ENCODE results near the gene ZNF865. TPM values are rescaled to one million over a fixed set of nuclear protein-coding genes. Genes with fewer than 3 reads are reported as not detected.
A peak's percentile ranks its signal among the peaks of the same experiment; 100 is the strongest.

ZNF865 gene
- total RNA-seq, 1 experiment from 2014 or later: 16.2 TPM

DNA sequence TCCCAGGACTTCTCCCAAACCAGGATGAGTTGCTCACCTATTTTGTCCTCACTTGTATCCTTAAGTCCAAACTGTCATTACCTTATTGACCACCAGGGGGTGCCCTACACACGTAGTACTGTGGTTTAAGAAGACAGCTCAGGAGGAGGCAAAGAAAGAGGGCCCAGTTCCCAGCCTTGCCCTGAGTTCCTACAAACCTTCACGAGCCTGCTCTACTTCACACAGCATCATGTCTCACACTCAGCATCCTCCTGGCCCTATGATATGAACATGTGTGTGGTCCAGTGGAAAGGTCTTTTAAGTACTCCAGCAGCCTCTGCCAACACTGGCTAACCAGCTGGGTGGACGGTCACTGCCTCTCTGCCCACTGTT lies 27.0 kb downstream of the ZNF865 start:
- intact Hi-C loops (cut with micrococcal nuclease): loop anchor here (1.0 to 10.0 kb wide), 5 partner anchors 21 to 978 kb away; partner anchors contain the start of gene TNNT1
- Histone ChIP-seq H3K9ac (ENCODE audit: low read length) (peak overlapping the region; percentile 40; the same call in 1 of the 2 replicates), H3K9me3 (ENCODE audit: control insufficient read depth in 1 of 2, insufficient read depth in 1 of 2, low read depth in 1 of 2, low read length in 2 of 2) (no peaks in the 10 kb centered on the region), H3K27me3 (ENCODE audit: insufficient read depth, low read length) (no peaks in the 10 kb centered on the region), H4K20me1 (ENCODE audit: insufficient read depth) (no peaks in the 10 kb centered on the region), H3K79me2 (ENCODE audit: insufficient read depth, low read length) (peaks cover 28% of the 10 kb centered on the region), H3K4me2 (ENCODE audit: low read length) (peak overlapping the region; percentile 62), H3K9me2 (ENCODE audit: insufficient read depth) (no peaks in the 10 kb centered on the region), H3K4me1 (ENCODE audit: control insufficient read depth in 1 of 2, insufficient read depth in 2 of 2, low read length in 2 of 2) (peaks cover 22 to 36% of the 10 kb centered on the region in 2 experiments), H3K27ac (ENCODE audit: low read depth, low read length) (no peak overlapping the region; the same call in 1 of the 2 replicates), H3K4me3 (replicated peaks in 1 of 2; ENCODE audit: low read depth in 1 of 2, low read length in 2 of 2) (peak overlapping the region in 1 of 2 experiments; percentile 19; a peak in 2 of 4 replicates), H3K36me3 (ENCODE audit: control insufficient read depth in 1 of 2, insufficient read depth in 2 of 2, low read length in 2 of 2) (0 out of 4 replicates have a peak, but pooled peaks cover 0 to 3% of the 10 kb centered on the region in 2 experiments), H2AFZ (ENCODE audit: low read depth, low read length, poor library complexity, severe bottlenecking) (peak overlapping the region; percentile 80)
- ATAC-seq: peak; percentile 69
- ChIA-PET RAD21 (ENCODE audit: low non-redundant PET in 1 of 2, low total read pairs in 2 of 2, uncharacterized antibody in 2 of 2, unreplicated experiment in 2 of 2) (interaction anchor here (0.5 to 1.4 kb wide), 4 partner anchors 22 to 166 kb away, joined by 3 to 6 read pairs (median 4); no protein-coding TSS in a partner anchor), POLR2A (interaction anchor here (0.7 to 2.0 kb wide), 4 partner anchors 8 to 486 kb away, joined by 3 to 9 read pairs (median 6); partner anchors contain the start of genes U2AF2 and ZNF784), CTCF (interaction anchor here (0.6 to 4.6 kb wide), 19 partner anchors 8 to 751 kb away, joined by 3 to 28 read pairs (median 6); partner anchors contain the start of genes FIZ1, ISOC2, RDH13 and U2AF2)
- BruUV-seq (replicated peaks): no TSS peak
- peak; percentile 73 for TF ChIP-seq RAD21 (IDR thresholded peaks at IDR 0.05; ENCODE audit: low read depth)
- TF ChIP-seq, protein P1, sequence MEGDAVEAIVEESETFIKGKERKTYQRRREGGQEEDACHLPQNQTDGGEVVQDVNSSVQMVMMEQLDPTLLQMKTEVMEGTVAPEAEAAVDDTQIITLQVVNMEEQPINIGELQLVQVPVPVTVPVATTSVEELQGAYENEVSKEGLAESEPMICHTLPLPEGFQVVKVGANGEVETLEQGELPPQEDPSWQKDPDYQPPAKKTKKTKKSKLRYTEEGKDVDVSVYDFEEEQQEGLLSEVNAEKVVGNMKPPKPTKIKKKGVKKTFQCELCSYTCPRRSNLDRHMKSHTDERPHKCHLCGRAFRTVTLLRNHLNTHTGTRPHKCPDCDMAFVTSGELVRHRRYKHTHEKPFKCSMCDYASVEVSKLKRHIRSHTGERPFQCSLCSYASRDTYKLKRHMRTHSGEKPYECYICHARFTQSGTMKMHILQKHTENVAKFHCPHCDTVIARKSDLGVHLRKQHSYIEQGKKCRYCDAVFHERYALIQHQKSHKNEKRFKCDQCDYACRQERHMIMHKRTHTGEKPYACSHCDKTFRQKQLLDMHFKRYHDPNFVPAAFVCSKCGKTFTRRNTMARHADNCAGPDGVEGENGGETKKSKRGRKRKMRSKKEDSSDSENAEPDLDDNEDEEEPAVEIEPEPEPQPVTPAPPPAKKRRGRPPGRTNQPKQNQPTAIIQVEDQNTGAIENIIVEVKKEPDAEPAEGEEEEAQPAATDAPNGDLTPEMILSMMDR (IDR thresholded peaks at IDR 0.05 in 2 of 3, conservative IDR thresholded peaks at IDR 0.05 in 1 of 3; ENCODE audit: borderline replicate concordance in 1 of 3, insufficient read depth in 1 of 3, low read depth in 2 of 3, low read length in 2 of 3): peak; percentile 71 to 89 (median 86)
- no peak for TF ChIP-seq ZFX (IDR thresholded peaks at IDR 0.05)
- no peak for TF ChIP-seq SIN3A (IDR thresholded peaks at IDR 0.05; ENCODE audit: low read depth)
- peak; percentile 95 for DNase-seq (ENCODE audit: low read depth, low spot score)

DNA sequence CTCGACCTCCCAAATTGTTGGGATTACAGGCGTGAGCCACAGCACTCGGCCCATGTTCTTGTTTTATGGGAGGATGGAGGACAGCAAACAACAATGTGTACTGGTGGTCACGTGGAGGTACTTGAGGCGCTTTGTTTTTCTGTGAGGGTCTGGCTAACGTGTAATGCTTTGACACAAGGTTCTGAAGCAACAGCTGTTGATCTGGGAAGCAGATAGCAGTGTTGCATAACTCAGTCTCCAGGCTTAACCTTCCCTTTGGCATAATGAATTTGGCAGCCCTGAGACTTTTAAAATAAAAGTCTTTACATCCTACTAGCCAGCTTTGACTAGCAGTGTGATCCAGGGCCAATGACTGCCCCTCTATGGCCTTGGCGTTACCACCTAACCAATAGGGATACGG lies 28.4 kb downstream of the ZNF865 start:
- RAD21 ChIA-PET (ENCODE audit: low non-redundant PET in 1 of 2, low total read pairs in 2 of 2, uncharacterized antibody in 2 of 2, unreplicated experiment in 2 of 2): interaction anchor here (0.7 to 0.8 kb wide), 2 partner anchors 9 to 699 kb away, joined by 4 to 10 read pairs; no protein-coding TSS in a partner anchor
- intact Hi-C loops (cut with micrococcal nuclease): loop anchor here (5.0 to 10.0 kb wide), 4 partner anchors 178 to 979 kb away; partner anchors contain the start of gene TNNT1
- CTCF ChIA-PET: interaction anchor here (0.6 to 4.6 kb wide), 6 partner anchors 9 to 699 kb away, joined by 3 to 28 read pairs (median 18); partner anchors contain the start of genes U2AF2 and ZNF784

More for the DNA sequence above, 28.4 kb downstream of the ZNF865 start:
- BruUV-seq (replicated peaks): no TSS peak
- 0 out of 4 replicates have a peak, but pooled peaks cover 0 to 3% of the 10 kb centered on the region in 2 experiments for H3K36me3 ChIP-seq (ENCODE audit: control insufficient read depth in 1 of 2, insufficient read depth in 2 of 2, low read length in 2 of 2)
- H3K9me2 ChIP-seq (ENCODE audit: insufficient read depth): no peaks in the 10 kb centered on the region
- ATAC-seq (no peak), DNase-seq (ENCODE audit: low read depth, low spot score) (no peak)
- POLR2A ChIA-PET: interaction anchor here (2.0 kb wide), 1 partner anchor 20 kb away, joined by 9 read pairs; the partner anchor contains the start of gene U2AF2
- no peaks in the 10 kb centered on the region for H3K27me3 ChIP-seq (ENCODE audit: insufficient read depth, low read length)
- peak overlapping the region; percentile 78 to 93 for H3K4me3 ChIP-seq (replicated peaks in 1 of 2; ENCODE audit: low read depth in 1 of 2, low read length in 2 of 2)
- TF ChIP-seq ELF1 (IDR thresholded peaks at IDR 0.05; ENCODE audit: borderline replicate concordance, low read depth): no peak
- H4K20me1 ChIP-seq (ENCODE audit: insufficient read depth): no peaks in the 10 kb centered on the region
- no peaks in the 10 kb centered on the region for H3K9me3 ChIP-seq (ENCODE audit: control insufficient read depth in 1 of 2, insufficient read depth in 1 of 2, low read depth in 1 of 2, low read length in 2 of 2)
- H2AFZ ChIP-seq (ENCODE audit: low read depth, low read length, poor library complexity, severe bottlenecking): no peak overlapping the region
- H3K79me2 ChIP-seq (ENCODE audit: insufficient read depth, low read length): peaks cover 40% of the 10 kb centered on the region
- peak overlapping the region; percentile 88 for H3K4me2 ChIP-seq (ENCODE audit: low read length)
- H3K4me1 ChIP-seq (ENCODE audit: control insufficient read depth in 1 of 2, insufficient read depth in 2 of 2, low read length in 2 of 2): peaks cover 22 to 43% of the 10 kb centered on the region in 2 experiments
- peak overlapping the region; percentile 77 for H3K27ac ChIP-seq (ENCODE audit: low read depth, low read length)
- H3K9ac ChIP-seq (ENCODE audit: low read length): peak overlapping the region; percentile 95
